OCI-LY3 (cell line): Measurements from ENCODE around the gene MAPK8IP1.
A peak's percentile ranks its signal among the peaks of the same experiment; 100 is the strongest.

ENCODE experiments used
- H2AFZ ChIP-seq: fragments of 200-600, 300-600 bp; shearing (Covaris generic); 2 replicates; pipeline ENCODE4 v1.6.0; 2014; ENCODE audit warnings: antibody characterized with exemption, low read depth, low read length
- H3K27ac ChIP-seq: fragments of 200-600, 300-600 bp; sonication (generic); 2 replicates; pipeline ENCODE4 v1.5.1; 2014; ENCODE audit warnings: mild to moderate bottlenecking, low read length, moderate library complexity, mixed read lengths
- H3K27me3 ChIP-seq: fragments of 200-600, 300-600 bp; sonication (generic); 2 replicates; pipeline ENCODE4 v1.6.1; 2014; ENCODE audit warnings: low read depth, low read length, mixed read lengths
- H3K36me3 ChIP-seq: fragments of 200-600, 300-600 bp; sonication (generic); replicated peaks from 2 replicates; pipeline ENCODE3; 2014; ENCODE audit warnings: low read depth, low read length, mixed read lengths
- H3K4me1 ChIP-seq: fragments of 300-600, 200-600 bp; sonication (generic); 2 replicates; pipeline ENCODE4 v1.6.1; 2014; ENCODE audit warnings: low read length, mixed read lengths
- H3K4me2 ChIP-seq: fragments of 200-600, 300-600 bp; sonication (generic); 2 replicates; pipeline ENCODE4 v1.6.1; 2014; ENCODE audit warnings: low read length, mixed read lengths
- H3K4me3 ChIP-seq: fragments of 300-600, 200-600 bp; sonication (generic); 2 replicates; pipeline ENCODE4 v1.5.1; 2014; ENCODE audit warnings: antibody characterized with exemption, mild to moderate bottlenecking, low read length, moderate library complexity
- H3K79me2 ChIP-seq: fragments of 300-600, 200-600 bp; shearing (Covaris generic); 2 replicates; pipeline ENCODE4 v1.6.1; 2014; ENCODE audit warnings: mild to moderate bottlenecking, low read length, mixed read lengths
- H3K9ac ChIP-seq: fragments of 300-600, 200-600 bp; shearing (Covaris generic); 2 replicates; pipeline ENCODE4 v1.6.0; 2014; ENCODE audit warnings: mild to moderate bottlenecking, low read length, moderate library complexity
- H3K9me3 ChIP-seq: fragments of 200-600, 300-600 bp; shearing (Covaris generic); 2 replicates; pipeline ENCODE4 v1.6.1; 2014; ENCODE audit warnings: low read length, mixed read lengths; ENCODE audit not compliant: insufficient read depth
- H4K20me1 ChIP-seq: fragments of 200-600, 300-600 bp; sonication (generic); 2 replicates; pipeline ENCODE4 v1.6.1; 2016; ENCODE audit warnings: low read length, mixed read lengths; ENCODE audit not compliant: insufficient read depth
- CTCF ChIP-seq: fragments of 200-600, 300-600 bp; sonication (generic); IDR thresholded peaks from 2 replicates; pipeline ENCODE4 v1.5.1; 2014; ENCODE audit warnings: antibody characterized with exemption, low read length, low read depth
- EZH2phosphoT487 ChIP-seq: fragments of 200-600 bp; shearing (Covaris generic); IDR thresholded peaks from 2 replicates; pipeline ENCODE4 v1.6.1; 2018; ENCODE audit warnings: antibody characterized with exemption, mixed run types, low read depth

Gene MAPK8IP1

GRCh38 chr11:45919806-45920530 is 34.5 kb downstream of the MAPK8IP1 start:
- no peak overlapping the region for H3K4me3 ChIP-seq
- H3K4me2 ChIP-seq, result no peak overlapping the region
- no peak overlapping the region for H3K9ac ChIP-seq
- no peaks in the 10 kb centered on the region for H3K9me3 ChIP-seq
- no peaks in the 10 kb centered on the region for H4K20me1 ChIP-seq
- no peak for TF ChIP-seq EZH2phosphoT487
- H3K79me2 ChIP-seq, result peaks cover 18% of the 10 kb centered on the region
- no peak overlapping the region for H2AFZ ChIP-seq
- no peak overlapping the region for H3K27ac ChIP-seq
- H3K4me1 ChIP-seq, result peaks cover 8% of the 10 kb centered on the region; the same call in 1 of the 2 replicates
- H3K27me3 ChIP-seq, result no peaks in the 10 kb centered on the region
- H3K36me3 ChIP-seq, result peaks cover 5% of the 10 kb centered on the region

- Histone ChIP-seq H3K79me2 (peaks cover 18% of the 10 kb centered on the region), H3K9me3 (no peaks in the 10 kb centered on the region), H3K27me3 (no peaks in the 10 kb centered on the region), H3K4me3 (no peak overlapping the region), H3K4me1 (peaks cover 8% of the 10 kb centered on the region; the same call in 1 of the 2 replicates), H3K36me3 (peaks cover 2% of the 10 kb centered on the region), H3K27ac (no peak overlapping the region), H3K4me2 (no peak overlapping the region), H3K9ac (no peak overlapping the region), H4K20me1 (no peaks in the 10 kb centered on the region), H2AFZ (no peak overlapping the region)
- TF ChIP-seq CTCF (no peak), EZH2phosphoT487 (no peak)
Observed at GRCh38 chr11:45920531-45921477, 35.4 kb downstream of the MAPK8IP1 start.

- TF ChIP-seq CTCF, result no peak
- no peak for TF ChIP-seq EZH2phosphoT487
- H3K4me2 ChIP-seq, result peak overlapping the region; percentile 48
- no peak overlapping the region for H2AFZ ChIP-seq
- no peaks in the 10 kb centered on the region for H3K27me3 ChIP-seq
- H3K79me2 ChIP-seq, result peaks cover 8% of the 10 kb centered on the region
- peak overlapping the region; percentile 57 for H3K4me3 ChIP-seq
- no peak overlapping the region for H3K27ac ChIP-seq
- no peaks in the 10 kb centered on the region for H4K20me1 ChIP-seq
- no peaks in the 10 kb centered on the region for H3K9me3 ChIP-seq
- H3K9ac ChIP-seq, result no peak overlapping the region
- peaks cover 7% of the 10 kb centered on the region; the same call in 1 of the 2 replicates for H3K4me1 ChIP-seq
- H3K36me3 ChIP-seq, result no peaks in the 10 kb centered on the region
Observed at GRCh38 chr11:45921561-45922424, 36.3 kb downstream of the MAPK8IP1 start.

- Histone ChIP-seq H4K20me1 (no peaks in the 10 kb centered on the region), H3K4me2 (peak within 1 kb of the TSS; percentile 48), H3K4me1 (0 out of 2 replicates have a peak, but pooled peaks cover 5% of the 10 kb centered on the region), H2AFZ (no peak within 1 kb of the TSS), H3K27ac (no peak within 1 kb of the TSS), H3K9me3 (no peaks in the 10 kb centered on the region), H3K4me3 (peak within 1 kb of the TSS; percentile 57), H3K36me3 (no peaks in the 10 kb centered on the region), H3K9ac (no peak within 1 kb of the TSS), H3K79me2 (peaks cover under 1% of the 10 kb centered on the region; the same call in 1 of the 2 replicates), H3K27me3 (no peaks in the 10 kb centered on the region)
- TF ChIP-seq CTCF, result no peak
- TF ChIP-seq EZH2phosphoT487, result no peak
Observed at GRCh38 chr11:45922425-45923082, 37.1 kb downstream of the MAPK8IP1 start, which contains the start of gene LARGE2. TSS of gene LARGE2 (plus strand) at chr11:45922656. CDS start at chr11:45922883, 227 bp downstream.
